ENCODE data around the gene CDX1.
"Not testable (repeated sequence)": the region's sequence is repeated elsewhere in the genome, so short reads cannot be mapped to it uniquely, and the experiment has no call there.

Gene CDX1

GRCh38 chr5:150210644-150211043, 44.1 kb downstream of the CDX1 start:
- no peak for DNase-seq

- peak in 1 of 3 donors; percentile 28 for DNase-seq
Observed at GRCh38 chr5:150211156-150212030, 44.8 kb downstream of the CDX1 start.

- DNase-seq = no peak
Observed at GRCh38 chr5:150213530-150213929, 47.0 kb downstream of the CDX1 start.

GRCh38 chr5:150214289-150214688, 47.7 kb downstream of the CDX1 start:
- no peak for DNase-seq

- no peak for DNase-seq
Observed at GRCh38 chr5:150215979-150216944, 49.7 kb downstream of the CDX1 start.

GRCh38 chr5:150217038-150217437, 50.5 kb downstream of the CDX1 start:
- no peak for DNase-seq

GRCh38 chr5:150217873-150218692, 51.5 kb downstream of the CDX1 start:
- peak; percentile 88 to 92 (median 89) for DNase-seq

- DNase-seq = no peak
Observed at GRCh38 chr5:150218693-150219035, 52.1 kb downstream of the CDX1 start.

GRCh38 chr5:150219142-150219541, 52.6 kb downstream of the CDX1 start:
- DNase-seq = no peak

- no peak for DNase-seq
Observed at GRCh38 chr5:150219861-150220260, 53.3 kb downstream of the CDX1 start.

GRCh38 chr5:150221471-150221870, 54.9 kb downstream of the CDX1 start:
- no peak for DNase-seq

- no peak for DNase-seq
Observed at GRCh38 chr5:150222906-150223305, 56.3 kb downstream of the CDX1 start.

- DNase-seq = no peak
Observed at GRCh38 chr5:150223474-150223873, 56.9 kb downstream of the CDX1 start.

GRCh38 chr5:150224483-150225027, 58.0 kb downstream of the CDX1 start:
- DNase-seq = no peak

- DNase-seq = peak; percentile 22 to 54 (median 51)
Observed at GRCh38 chr5:150227036-150227435, 60.5 kb downstream of the CDX1 start.

- peak; percentile 71 to 85 (median 75) for DNase-seq
Observed at GRCh38 chr5:150227606-150228273, 61.2 kb downstream of the CDX1 start.

- no peak for DNase-seq
Observed at GRCh38 chr5:150229571-150229970, 63.0 kb downstream of the CDX1 start.

- DNase-seq = no peak
Observed at GRCh38 chr5:150230842-150231241, 64.3 kb downstream of the CDX1 start.

- DNase-seq = not testable (repeated sequence)
Observed at GRCh38 chr5:150233706-150234105, 67.1 kb downstream of the CDX1 start.
